OCI-LY3 (cell line): ENCODE results near the gene LRRC32.
A peak's percentile ranks its signal among the peaks of the same experiment; 100 is the strongest.

Experiments
- H2AFZ ChIP-seq: fragments of 200-600, 300-600 bp; shearing (Covaris generic); 2 replicates; pipeline ENCODE4 v1.6.0; 2014; ENCODE audit warnings: antibody characterized with exemption, low read depth, low read length
- H3K27ac ChIP-seq: fragments of 200-600, 300-600 bp; sonication (generic); 2 replicates; pipeline ENCODE4 v1.5.1; 2014; ENCODE audit warnings: mild to moderate bottlenecking, low read length, moderate library complexity, mixed read lengths
- H3K27me3 ChIP-seq: fragments of 200-600, 300-600 bp; sonication (generic); 2 replicates; pipeline ENCODE4 v1.6.1; 2014; ENCODE audit warnings: low read depth, low read length, mixed read lengths
- H3K36me3 ChIP-seq: fragments of 200-600, 300-600 bp; sonication (generic); replicated peaks from 2 replicates; pipeline ENCODE3; 2014; ENCODE audit warnings: low read depth, low read length, mixed read lengths
- H3K4me1 ChIP-seq: fragments of 300-600, 200-600 bp; sonication (generic); 2 replicates; pipeline ENCODE4 v1.6.1; 2014; ENCODE audit warnings: low read length, mixed read lengths
- H3K4me2 ChIP-seq: fragments of 200-600, 300-600 bp; sonication (generic); 2 replicates; pipeline ENCODE4 v1.6.1; 2014; ENCODE audit warnings: low read length, mixed read lengths
- H3K4me3 ChIP-seq: fragments of 300-600, 200-600 bp; sonication (generic); 2 replicates; pipeline ENCODE4 v1.5.1; 2014; ENCODE audit warnings: antibody characterized with exemption, mild to moderate bottlenecking, low read length, moderate library complexity
- H3K79me2 ChIP-seq: fragments of 300-600, 200-600 bp; shearing (Covaris generic); 2 replicates; pipeline ENCODE4 v1.6.1; 2014; ENCODE audit warnings: mild to moderate bottlenecking, low read length, mixed read lengths
- H3K9ac ChIP-seq: fragments of 300-600, 200-600 bp; shearing (Covaris generic); 2 replicates; pipeline ENCODE4 v1.6.0; 2014; ENCODE audit warnings: mild to moderate bottlenecking, low read length, moderate library complexity
- H3K9me3 ChIP-seq: fragments of 200-600, 300-600 bp; shearing (Covaris generic); 2 replicates; pipeline ENCODE4 v1.6.1; 2014; ENCODE audit warnings: low read length, mixed read lengths; ENCODE audit not compliant: insufficient read depth
- H4K20me1 ChIP-seq: fragments of 200-600, 300-600 bp; sonication (generic); 2 replicates; pipeline ENCODE4 v1.6.1; 2016; ENCODE audit warnings: low read length, mixed read lengths; ENCODE audit not compliant: insufficient read depth
- EZH2phosphoT487 ChIP-seq: fragments of 200-600 bp; shearing (Covaris generic); IDR thresholded peaks from 2 replicates; pipeline ENCODE4 v1.6.1; 2018; ENCODE audit warnings: antibody characterized with exemption, mixed run types, low read depth
- TF ChIP-seq, protein P1 (sequence below): fragments of 200-600, 300-600 bp; sonication (generic); IDR thresholded peaks from 2 replicates; pipeline ENCODE4 v1.5.1; 2014; ENCODE audit warnings: antibody characterized with exemption, low read length, low read depth

The LRRC32 gene

DNA sequence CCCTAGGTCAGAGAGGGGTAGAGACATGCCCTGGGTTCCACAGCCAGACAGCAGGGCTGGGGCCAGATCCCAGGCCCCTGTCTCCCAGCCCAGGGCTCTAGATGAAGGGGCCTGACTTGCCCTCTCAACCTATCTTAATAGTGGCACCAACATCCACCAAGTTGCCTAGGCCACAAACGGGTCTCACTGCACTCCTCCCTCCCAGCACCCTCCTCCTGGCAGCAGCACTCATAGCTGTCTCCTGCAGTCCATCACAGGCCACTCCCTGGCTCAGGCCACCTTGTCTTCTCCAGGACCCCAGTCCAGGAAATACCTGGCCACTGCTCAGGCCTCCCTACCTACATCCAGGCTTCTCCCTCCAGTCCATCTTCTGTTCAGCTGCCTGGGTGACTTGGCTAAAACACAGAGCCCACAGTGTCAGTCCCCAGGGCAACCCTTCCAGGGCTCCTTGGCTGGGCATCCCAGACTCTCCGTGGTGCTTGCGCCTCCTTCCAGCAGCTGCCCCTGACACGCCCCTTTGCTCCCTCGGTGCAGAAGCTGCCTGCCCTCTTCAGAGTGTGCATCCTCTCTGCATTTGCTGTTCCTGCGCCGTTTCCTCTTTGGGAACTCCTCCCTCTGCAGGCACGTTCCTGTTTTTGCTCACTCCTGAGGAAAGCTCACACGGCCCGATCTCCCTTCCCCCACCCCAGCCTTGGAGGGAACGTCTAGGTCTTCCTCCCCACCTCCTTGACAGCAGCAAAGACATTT lies 40.5 kb downstream of the LRRC32 start:
- TF ChIP-seq, protein P1, sequence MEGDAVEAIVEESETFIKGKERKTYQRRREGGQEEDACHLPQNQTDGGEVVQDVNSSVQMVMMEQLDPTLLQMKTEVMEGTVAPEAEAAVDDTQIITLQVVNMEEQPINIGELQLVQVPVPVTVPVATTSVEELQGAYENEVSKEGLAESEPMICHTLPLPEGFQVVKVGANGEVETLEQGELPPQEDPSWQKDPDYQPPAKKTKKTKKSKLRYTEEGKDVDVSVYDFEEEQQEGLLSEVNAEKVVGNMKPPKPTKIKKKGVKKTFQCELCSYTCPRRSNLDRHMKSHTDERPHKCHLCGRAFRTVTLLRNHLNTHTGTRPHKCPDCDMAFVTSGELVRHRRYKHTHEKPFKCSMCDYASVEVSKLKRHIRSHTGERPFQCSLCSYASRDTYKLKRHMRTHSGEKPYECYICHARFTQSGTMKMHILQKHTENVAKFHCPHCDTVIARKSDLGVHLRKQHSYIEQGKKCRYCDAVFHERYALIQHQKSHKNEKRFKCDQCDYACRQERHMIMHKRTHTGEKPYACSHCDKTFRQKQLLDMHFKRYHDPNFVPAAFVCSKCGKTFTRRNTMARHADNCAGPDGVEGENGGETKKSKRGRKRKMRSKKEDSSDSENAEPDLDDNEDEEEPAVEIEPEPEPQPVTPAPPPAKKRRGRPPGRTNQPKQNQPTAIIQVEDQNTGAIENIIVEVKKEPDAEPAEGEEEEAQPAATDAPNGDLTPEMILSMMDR, result no peak
- H3K9ac ChIP-seq, result peak overlapping the region; percentile 10; the same call in 1 of the 2 replicates
- peak overlapping the region; percentile 32; the same call in 1 of the 2 replicates for H3K27ac ChIP-seq
- no peaks in the 10 kb centered on the region for H4K20me1 ChIP-seq
- peaks cover 10% of the 10 kb centered on the region; the same call in 1 of the 2 replicates for H3K9me3 ChIP-seq
- no peaks in the 10 kb centered on the region for H3K79me2 ChIP-seq
- H3K36me3 ChIP-seq, result peaks cover 11% of the 10 kb centered on the region
- H3K4me3 ChIP-seq, result peak overlapping the region; percentile 15; the same call in 1 of the 2 replicates
- peaks cover 47% of the 10 kb centered on the region for H3K4me1 ChIP-seq
- peaks cover 19% of the 10 kb centered on the region for H3K27me3 ChIP-seq
- H3K4me2 ChIP-seq, result peak overlapping the region; percentile 58
- peak overlapping the region; percentile 16 for H2AFZ ChIP-seq

DNA sequence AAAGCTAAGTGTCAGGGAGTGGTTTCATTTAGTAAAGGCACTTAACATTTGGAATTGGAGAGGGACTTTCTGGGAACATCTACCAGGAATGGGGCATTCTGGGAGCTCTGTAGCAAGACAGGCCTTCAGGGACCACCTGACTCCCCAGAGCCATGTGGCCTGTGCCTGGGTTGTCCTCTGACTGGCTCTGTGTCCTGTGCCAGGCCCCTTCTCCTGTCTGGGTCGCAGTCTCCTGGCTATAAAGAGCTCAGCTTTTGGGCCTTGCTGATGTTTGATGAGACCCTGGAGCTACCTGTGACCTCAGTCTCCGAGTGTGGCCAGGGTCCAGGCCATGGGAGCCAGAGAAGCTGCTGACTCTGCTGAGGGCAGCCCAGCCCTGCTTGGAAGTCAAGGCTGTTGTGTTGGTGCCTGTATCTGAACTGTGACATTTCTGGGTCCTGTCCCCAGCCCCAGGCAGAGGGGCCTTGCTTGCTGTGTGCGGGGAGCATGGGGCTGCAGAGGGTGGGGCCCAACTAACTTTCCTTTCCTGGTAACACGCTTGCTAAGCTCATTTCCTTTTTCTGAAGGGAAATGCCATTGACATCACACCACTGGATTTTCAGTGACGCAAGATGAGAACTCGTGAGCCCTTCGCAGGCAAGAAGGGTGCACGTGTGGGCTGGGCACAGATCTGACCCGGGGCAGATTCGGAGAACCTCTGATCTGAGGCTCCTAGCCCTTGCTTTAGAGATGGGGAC lies 41.3 kb downstream of the LRRC32 start:
- Histone ChIP-seq H2AFZ (peak overlapping the region; percentile 16), H3K27me3 (peaks cover 17% of the 10 kb centered on the region), H4K20me1 (no peaks in the 10 kb centered on the region), H3K27ac (peak overlapping the region; percentile 32), H3K36me3 (peaks cover 11% of the 10 kb centered on the region), H3K79me2 (no peaks in the 10 kb centered on the region), H3K4me1 (peaks cover 47% of the 10 kb centered on the region), H3K4me2 (peak overlapping the region; percentile 58), H3K4me3 (peak overlapping the region; percentile 15; the same call in 1 of the 2 replicates), H3K9me3 (peaks cover 10% of the 10 kb centered on the region; the same call in 1 of the 2 replicates), H3K9ac (peak overlapping the region; percentile 34)
- TF ChIP-seq EZH2phosphoT487, result no peak
- TF ChIP-seq, protein P1, result no peak

DNA sequence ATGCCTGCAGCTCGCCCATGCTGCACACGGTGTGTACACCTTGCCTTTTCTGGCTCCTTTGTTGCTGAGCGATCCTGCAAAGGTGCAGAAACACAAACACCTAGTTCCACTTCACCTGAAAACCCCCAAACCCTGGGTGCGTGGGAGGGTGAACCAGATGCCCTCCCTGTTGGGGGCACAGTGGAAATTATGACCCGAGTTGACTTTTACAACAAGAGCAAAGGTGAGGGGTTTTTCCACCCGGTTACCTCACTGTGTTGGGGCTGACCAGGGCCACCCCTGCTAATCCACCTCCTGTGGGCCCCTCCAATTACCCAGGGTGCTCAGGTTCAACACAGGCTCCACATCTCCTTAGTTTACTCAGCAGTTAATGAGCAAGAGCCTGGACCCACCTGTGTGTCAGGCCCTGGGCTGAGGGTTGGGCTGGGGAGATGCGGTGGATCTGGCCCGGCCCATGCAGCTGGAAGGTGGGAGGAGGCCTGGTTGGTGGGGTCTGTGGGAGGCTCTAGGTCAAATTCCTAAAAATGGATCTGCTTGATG lies 42.1 kb downstream of the LRRC32 start:
- Histone ChIP-seq H3K27ac (no peak overlapping the region), H3K9ac (no peak overlapping the region), H3K4me3 (no peak overlapping the region), H3K79me2 (no peaks in the 10 kb centered on the region), H4K20me1 (no peaks in the 10 kb centered on the region), H3K9me3 (peaks cover 10% of the 10 kb centered on the region; the same call in 1 of the 2 replicates), H3K36me3 (peaks cover 11% of the 10 kb centered on the region), H3K27me3 (peaks cover 17% of the 10 kb centered on the region), H3K4me2 (no peak overlapping the region), H2AFZ (no peak overlapping the region), H3K4me1 (peaks cover 47% of the 10 kb centered on the region)
- TF ChIP-seq, protein P1, result no peak
- no peak for TF ChIP-seq EZH2phosphoT487

DNA sequence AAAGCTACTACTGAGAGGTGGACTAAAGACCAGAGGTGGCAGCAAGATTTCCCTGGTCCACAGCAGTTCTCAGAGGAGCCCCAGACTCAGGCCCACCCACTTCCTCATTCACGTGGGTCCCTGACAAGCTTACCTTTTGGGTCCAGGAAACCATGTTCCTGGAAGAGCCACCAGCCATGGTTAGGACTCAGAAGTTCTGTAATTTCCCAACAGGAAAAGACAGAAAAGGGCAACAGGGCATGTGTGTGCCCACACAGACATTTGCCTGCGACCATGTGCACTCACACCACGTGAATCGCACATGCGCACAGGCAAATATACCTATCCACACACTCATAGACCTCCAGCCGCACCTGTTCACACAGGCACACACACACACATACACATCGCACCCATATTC lies 42.9 kb downstream of the LRRC32 start:
- H3K9ac ChIP-seq, result no peak overlapping the region
- H3K27me3 ChIP-seq, result peaks cover 16% of the 10 kb centered on the region
- peaks cover 47% of the 10 kb centered on the region for H3K4me1 ChIP-seq
- H3K4me3 ChIP-seq, result no peak overlapping the region
- peaks cover 10% of the 10 kb centered on the region; the same call in 1 of the 2 replicates for H3K9me3 ChIP-seq
- peak overlapping the region; percentile 43; the same call in 1 of the 2 replicates for H3K4me2 ChIP-seq
- H3K36me3 ChIP-seq, result peaks cover 11% of the 10 kb centered on the region
- H2AFZ ChIP-seq, result 0 out of 2 replicates have a peak overlapping the region, but pooled peaks have one; percentile 19
- H3K27ac ChIP-seq, result no peak overlapping the region
- no peaks in the 10 kb centered on the region for H4K20me1 ChIP-seq
- no peaks in the 10 kb centered on the region for H3K79me2 ChIP-seq
- no peak for TF ChIP-seq EZH2phosphoT487
- TF ChIP-seq, protein P1, result no peak
